IMR-90 (cell line): ENCODE results near the gene SUPT3H. TPM values are rescaled to one million over a fixed set of nuclear protein-coding genes. Genes with fewer than 3 reads are reported as not detected.

Experiments used
- ATAC-seq: fragments of 200-7000 bp; cut with Tn5 transposase; 2 replicates; pipeline ENCODE4 v1.9.1; 2020; ENCODE audit warnings: low read depth, mild to moderate bottlenecking, moderate library complexity
- BruUV-seq: library from RNA; stranded (reverse); fragments of 400-500 nt; replicated peaks from 2 replicates; lab custom pipeline; 2021; lab: Mats Ljungman, UMichigan
- CTCF ChIA-PET: fragments of 300-600 bp; formaldehyde crosslinking; extraction: SDS; loops from one replicate; lab custom pipeline; 2021; ENCODE audit warnings: antibody characterized with exemption; lab: Yijun Ruan, JAX
- POLR2A ChIA-PET: fragments of 300-600 bp; sonication (Branson Sonifier 250); formaldehyde crosslinking; loops from one replicate; lab custom pipeline; 2022; ENCODE audit warnings: antibody characterized with exemption; ENCODE audit not compliant: unreplicated experiment; lab: Charles Lee
- DNase-seq: peaks from one replicate; pipeline ENCODE4 v3.0.0; 2013
- H2AFZ ChIP-seq: replicated peaks from 2 replicates; pipeline ENCODE3; 2013; ENCODE audit warnings: low read length, mild to moderate bottlenecking; ENCODE audit not compliant: poor library complexity
- H2AK5ac ChIP-seq: 2 replicates; pipeline ENCODE4 v1.6.1; 2013; ENCODE audit warnings: low read depth, low read length, inconsistent platforms
- H2AK9ac ChIP-seq: replicated peaks from 2 replicates; pipeline ENCODE3; 2013; ENCODE audit warnings: mild to moderate bottlenecking, low read depth, low read length, moderate library complexity; ENCODE audit not compliant: poor library complexity
- H2BK120ac ChIP-seq: 2 replicates; pipeline ENCODE4 v1.6.1; 2013; ENCODE audit warnings: low read depth, low read length, inconsistent platforms
- H2BK15ac ChIP-seq: 3 replicates; pipeline ENCODE4 v1.6.1; 2013; ENCODE audit warnings: low read depth, low read length, inconsistent platforms
- H2BK20ac ChIP-seq: 2 replicates; pipeline ENCODE4 v1.6.1; 2013; ENCODE audit warnings: low read depth, mild to moderate bottlenecking, inconsistent platforms, low read length, moderate library complexity
- H2BK5ac ChIP-seq: 2 replicates; pipeline ENCODE4 v1.6.1; 2013; ENCODE audit warnings: mild to moderate bottlenecking, low read depth, low read length, inconsistent platforms; ENCODE audit not compliant: poor library complexity, severe bottlenecking
- H3K14ac ChIP-seq: replicated peaks from 2 replicates; pipeline ENCODE4 v1.6.1; 2013; ENCODE audit warnings: low read depth, low read length, inconsistent platforms
- H3K18ac ChIP-seq: 2 replicates; pipeline ENCODE4 v1.6.1; 2013; ENCODE audit warnings: low read depth, low read length, control low read depth
- H3K23ac ChIP-seq: 2 replicates; pipeline ENCODE4 v1.6.1; 2013; ENCODE audit warnings: low read depth, low read length, inconsistent platforms
- H3K27ac ChIP-seq: 2 replicates; pipeline ENCODE4 v1.5.1; 2013; ENCODE audit warnings: mild to moderate bottlenecking, control low read depth, low read length; ENCODE audit not compliant: insufficient read depth
- H3K27me3 ChIP-seq: 2 replicates; pipeline ENCODE4 v1.6.1; 2013; ENCODE audit warnings: low read length; ENCODE audit not compliant: control insufficient read depth, insufficient read depth
- H3K36me3 ChIP-seq: 2 replicates; pipeline ENCODE4 v1.6.1; 2013; ENCODE audit warnings: low read length, mixed read lengths; ENCODE audit not compliant: control insufficient read depth, insufficient read depth
- H3K4ac ChIP-seq: 2 replicates; pipeline ENCODE4 v1.6.1; 2013; ENCODE audit warnings: low read depth, low read length, inconsistent platforms
- H3K4me1 ChIP-seq: 2 replicates; pipeline ENCODE4 v1.6.1; 2013; ENCODE audit warnings: low read length, mixed read lengths; ENCODE audit not compliant: control insufficient read depth, insufficient read depth
- H3K4me2 ChIP-seq: 2 replicates; pipeline ENCODE4 v1.6.1; 2013; ENCODE audit warnings: low read depth, mild to moderate bottlenecking, control low read depth, low read length, moderate library complexity
- H3K4me3 ChIP-seq: 2 replicates; pipeline ENCODE4 v1.5.1; 2013; ENCODE audit warnings: low read depth, mild to moderate bottlenecking, control low read depth, low read length, moderate library complexity; ENCODE audit not compliant: insufficient read depth
- H3K56ac ChIP-seq: 2 replicates; pipeline ENCODE4 v1.6.1; 2013; ENCODE audit warnings: low read length, inconsistent platforms; ENCODE audit not compliant: insufficient read depth; ENCODE audit errors: extremely low read depth
- H3K79me1 ChIP-seq, 2 experiments: 2 replicates each; pipeline ENCODE4 v1.6.1; 2013; ENCODE audit warnings: low read length in 2 of 2, inconsistent platforms in 1 of 2, low read depth in 1 of 2
- H3K9ac ChIP-seq: 2 replicates; pipeline ENCODE4 v1.6.1; 2013; ENCODE audit warnings: low read depth, low read length, control low read depth
- H3K9me1 ChIP-seq: 2 replicates; pipeline ENCODE4 v1.6.1; 2013; ENCODE audit warnings: low read length, inconsistent platforms; ENCODE audit not compliant: insufficient read depth
- H3K9me3 ChIP-seq: 2 replicates; pipeline ENCODE4 v1.6.1; 2013; ENCODE audit warnings: low read length; ENCODE audit not compliant: control insufficient read depth, insufficient read depth
- H4K20me1 ChIP-seq: 2 replicates; pipeline ENCODE4 v1.6.1; 2013; ENCODE audit warnings: low read length, inconsistent platforms; ENCODE audit not compliant: insufficient read depth
- H4K5ac ChIP-seq: 2 replicates; pipeline ENCODE4 v1.6.1; 2013; ENCODE audit warnings: mild to moderate bottlenecking, low read depth, low read length, control low read depth
- H4K8ac ChIP-seq, 2 experiments: 2 replicates each; pipeline ENCODE4 v1.6.1; 2013; ENCODE audit warnings: low read depth in 2 of 2, low read length in 2 of 2, control low read depth in 1 of 2, inconsistent platforms in 1 of 2
- H4K91ac ChIP-seq: 2 replicates; pipeline ENCODE4 v1.6.1; 2013; ENCODE audit warnings: low read depth, low read length, inconsistent platforms; ENCODE audit not compliant: insufficient read depth
- BHLHE40 ChIP-seq: fragments of 150-350 bp; IDR thresholded peaks from 2 replicates; pipeline ENCODE4 v1.6.1; 2016; ENCODE audit warnings: mild to moderate bottlenecking, low read depth, low read length
- FOS ChIP-seq: fragments of 150-350 bp; IDR thresholded peaks from 2 replicates; pipeline ENCODE4 v1.6.1; 2016; ENCODE audit warnings: low read depth, low read length
- MAZ ChIP-seq: IDR thresholded peaks from 2 replicates; pipeline ENCODE4 v1.6.1; 2012; ENCODE audit warnings: low read depth, mild to moderate bottlenecking, low read length, improper control_type of control experiment, moderate library complexity, borderline replicate concordance
- MXI1 ChIP-seq: IDR thresholded peaks from 2 replicates; pipeline ENCODE4 v1.6.1; 2012; ENCODE audit warnings: low read depth, mild to moderate bottlenecking, low read length, moderate library complexity, borderline replicate concordance
- POLR2A ChIP-seq: IDR thresholded peaks from 2 replicates; pipeline ENCODE4 v1.6.1; 2012; ENCODE audit warnings: mild to moderate bottlenecking, low read depth, low read length
- RCOR1 ChIP-seq: IDR thresholded peaks from 2 replicates; pipeline ENCODE4 v1.6.1; 2012; ENCODE audit warnings: mild to moderate bottlenecking, low read length, improper control_type of control experiment; ENCODE audit not compliant: insufficient replicate concordance
- SMC3 ChIP-seq: fragments of 150-350 bp; IDR thresholded peaks from 2 replicates; pipeline ENCODE4 v1.6.1; 2016; ENCODE audit warnings: low read depth, mild to moderate bottlenecking, antibody characterized with exemption, low read length, moderate library complexity
- WGBS, 2 experiments: methylation state at CpG; one replicate each; pipeline versions ENCODE4 v1.1.5 to v1.1.7; 2013; ENCODE audit warnings: missing lambda C conversion rate in 2 of 2; ENCODE audit not compliant: insufficient read length in 1 of 2; ENCODE audit errors: extremely low coverage in 2 of 2; 5-methylcytosine and 5-hydroxymethylcytosine counted together
- dilution Hi-C: fragments of 300-500 bp; cut with HindIII; formaldehyde crosslinking; loops from one replicate; pipeline ENCODE4 v1.14.3; 2018; ENCODE audit warnings: low sequenced_read_pairs; ENCODE audit not compliant: unreplicated experiment
- in situ Hi-C: fragments of 300-500 bp; cut with MboI; formaldehyde crosslinking; loops from 3 replicates; pipeline ENCODE4 v1.14.3; 2019; ENCODE audit warnings: low sequenced_read_pairs, inconsistent platforms, mixed read lengths
- intact Hi-C: fragments of 100-400 bp; cut with micrococcal nuclease; formaldehyde crosslinking; loops from 2 replicates; pipeline ENCODE4 v1.10.0; 2022
- polyA plus RNA-seq, 3 experiments: library from polyadenylated mRNA; depleted of rRNA; stranded (reverse); fragments of >200 nt; gene quantifications; 2 replicates each; pipeline ENCODE4 v1.2.3, GENCODE V29; 2012; ENCODE audit warnings: low replicate concordance in 1 of 3
- total RNA-seq: library from RNA; depleted of rRNA; stranded (reverse); fragments of >200 nt; gene quantifications from 2 replicates; pipeline ENCODE4 v1.2.3, GENCODE V29; 2012
- TF ChIP-seq, protein P1 (sequence below): fragments of 150-350 bp; IDR thresholded peaks from 2 replicates; pipeline ENCODE4 v1.6.1; 2017; ENCODE audit warnings: mild to moderate bottlenecking, antibody characterized with exemption, low read length, low read depth

Gene SUPT3H
- total and polyA plus RNA-seq, 2 of the 4 experiments (the other 2 are of a cell fraction), result 4.5 to 5.0 TPM

DNA sequence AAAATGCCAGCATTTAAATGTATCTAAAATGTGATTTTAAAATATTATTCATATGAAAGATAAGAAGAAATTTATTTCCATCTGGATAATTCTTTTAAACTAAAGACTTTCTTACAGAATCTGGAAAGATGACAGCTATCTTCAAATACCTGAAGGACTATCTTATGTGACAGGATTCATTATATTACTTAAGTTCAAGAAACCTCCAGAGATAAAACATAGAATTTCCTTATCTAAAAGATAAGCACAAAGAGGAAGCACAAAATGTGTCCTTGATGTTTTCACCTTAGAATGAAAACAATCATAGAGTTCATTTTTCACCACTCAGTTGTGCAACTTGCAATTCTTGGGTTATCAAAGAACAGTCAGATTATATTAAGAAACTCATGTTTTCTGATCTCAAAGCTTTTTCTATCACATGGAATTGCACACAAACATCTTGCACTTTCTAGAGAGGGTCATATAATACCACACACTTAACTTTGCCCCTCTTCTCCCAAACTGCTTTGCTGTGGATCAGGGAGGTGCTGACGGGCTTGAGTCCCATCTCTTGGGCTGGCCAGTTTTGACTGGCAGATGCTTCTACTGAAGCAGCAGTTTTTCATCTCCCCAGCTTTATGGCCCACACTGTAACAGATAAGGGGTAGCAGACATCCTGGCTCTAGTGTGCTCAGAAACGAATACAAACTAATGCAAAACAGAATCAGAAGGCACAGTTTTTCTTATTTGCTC, 522.9 kb downstream of the SUPT3H start:
- H3K79me1 ChIP-seq, result no peaks in the 10 kb centered on the region
- intact Hi-C loops, result loop anchor here (5.0 kb wide), 1 partner anchor 77 kb away; no protein-coding TSS in a partner anchor
- H3K14ac ChIP-seq, result no peak overlapping the region
- H3K18ac ChIP-seq, result no peak overlapping the region
- H3K23ac ChIP-seq, result no peak overlapping the region
- H2BK15ac ChIP-seq, result no peak overlapping the region
- H3K56ac ChIP-seq, result no peak overlapping the region
- H3K27ac ChIP-seq, result no peak overlapping the region
- H4K5ac ChIP-seq, result no peak overlapping the region
- no peak overlapping the region for H2AK9ac ChIP-seq
- DNase-seq (no peak), ATAC-seq (no peak)
- H2BK120ac ChIP-seq, result no peak overlapping the region
- no peak overlapping the region for H4K91ac ChIP-seq
- dilution Hi-C loops, result no loop called here
- no peaks in the 10 kb centered on the region for H3K4me1 ChIP-seq
- no peak overlapping the region for H3K4me2 ChIP-seq
- ChIA-PET CTCF (interaction anchor here (0.6 kb wide), 1 partner anchor 521 kb away, joined by 4 read pairs; no protein-coding TSS in a partner anchor), POLR2A (no interaction called here)
- no peak overlapping the region for H3K4me3 ChIP-seq
- H4K20me1 ChIP-seq, result no peaks in the 10 kb centered on the region
- no peak overlapping the region for H4K8ac ChIP-seq
- no peaks in the 10 kb centered on the region for H3K27me3 ChIP-seq
- in situ Hi-C loops, result no loop called here
- no peak overlapping the region for H2BK20ac ChIP-seq
- no CpG with 5 or more reads among the region's 2 CpGs for WGBS, 2 experiments
- no peaks in the 10 kb centered on the region for H3K9me3 ChIP-seq
- H3K36me3 ChIP-seq, result no peaks in the 10 kb centered on the region
- H2AFZ ChIP-seq, result no peak overlapping the region
- H2BK5ac ChIP-seq, result no peak overlapping the region
- no peaks in the 10 kb centered on the region for H3K9me1 ChIP-seq
- no peak overlapping the region for H3K4ac ChIP-seq
- H3K9ac ChIP-seq, result no peak overlapping the region
- TF ChIP-seq SMC3, result no peak
- TF ChIP-seq FOS, result no peak
- TF ChIP-seq, protein P1, sequence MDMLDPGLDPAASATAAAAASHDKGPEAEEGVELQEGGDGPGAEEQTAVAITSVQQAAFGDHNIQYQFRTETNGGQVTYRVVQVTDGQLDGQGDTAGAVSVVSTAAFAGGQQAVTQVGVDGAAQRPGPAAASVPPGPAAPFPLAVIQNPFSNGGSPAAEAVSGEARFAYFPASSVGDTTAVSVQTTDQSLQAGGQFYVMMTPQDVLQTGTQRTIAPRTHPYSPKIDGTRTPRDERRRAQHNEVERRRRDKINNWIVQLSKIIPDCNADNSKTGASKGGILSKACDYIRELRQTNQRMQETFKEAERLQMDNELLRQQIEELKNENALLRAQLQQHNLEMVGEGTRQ, result no peak
- no peak for TF ChIP-seq BHLHE40
- no peak for TF ChIP-seq POLR2A
- TF ChIP-seq MAZ, result no peak
- TF ChIP-seq RCOR1, result no peak
- TF ChIP-seq MXI1, result no peak
- H2AK5ac ChIP-seq, result no peak overlapping the region
- BruUV-seq, result no TSS peak
